Activated T-cell treated with anti-CD3 and anti-CD28 coated beads, Interleukin-2, amount 50 U/mL, for 24 hours (primary cell): Measurements from ENCODE around the gene CGB1.
"Not testable (repeated sequence)": the region's sequence is repeated elsewhere in the genome, so short reads cannot be mapped to it uniquely, and the experiment has no call there.

ENCODE experiments used
- DNase-seq: peaks from one replicate; pipeline ENCODE4 v3.0.0-alpha.2; 2020
- H3K27ac Mint-ChIP-seq: 2 replicates; pipeline ENCODE4 v1.8.0; 2020; ENCODE audit warnings: mild to moderate bottlenecking, mixed read lengths
- H3K27me3 Mint-ChIP-seq: 2 replicates; pipeline ENCODE4 v1.8.0; 2020; ENCODE audit warnings: mixed read lengths
- H3K36me3 Mint-ChIP-seq: 2 replicates; pipeline ENCODE4 v1.8.0; 2020; ENCODE audit warnings: low read depth, mixed read lengths
- H3K4me1 Mint-ChIP-seq: 2 replicates; pipeline ENCODE4 v1.8.0; 2020; ENCODE audit warnings: low read depth, mixed read lengths
- H3K4me3 Mint-ChIP-seq: 2 replicates; pipeline ENCODE4 v1.8.0; 2020; ENCODE audit warnings: mild to moderate bottlenecking, moderate library complexity, mixed read lengths
- H3K9me3 Mint-ChIP-seq: 2 replicates; pipeline ENCODE4 v1.8.0; 2020; ENCODE audit warnings: mixed read lengths

The CGB1 gene

GRCh38 chr19:49036815-49037214 is at the start of gene CGB1:
CGB1 (minus strand) TSS chr19:49036895; CDS start chr19:49036711, 184 bp downstream.
- not testable (repeated sequence) for H3K27me3 Mint-ChIP-seq, H3K36me3 Mint-ChIP-seq, H3K27ac Mint-ChIP-seq, H3K4me3 Mint-ChIP-seq, H3K4me1 Mint-ChIP-seq, H3K9me3 Mint-ChIP-seq
- DNase-seq = peak; percentile 69

GRCh38 chr19:49086296-49086695 is 49.6 kb upstream of the CGB1 start:
- Mint-ChIP-seq H3K27me3 (no peaks in the 10 kb centered on the region), H3K27ac (peak overlapping the region; percentile 98), H3K9me3 (no peaks in the 10 kb centered on the region), H3K4me3 (peak overlapping the region; percentile 98), H3K4me1 (peaks cover 39% of the 10 kb centered on the region), H3K36me3 (peaks cover 59% of the 10 kb centered on the region)
- no peak for DNase-seq

- Mint-ChIP-seq H3K4me3 (peak overlapping the region; percentile 98), H3K4me1 (peaks cover 36% of the 10 kb centered on the region), H3K36me3 (peaks cover 55% of the 10 kb centered on the region), H3K9me3 (no peaks in the 10 kb centered on the region), H3K27me3 (no peaks in the 10 kb centered on the region), H3K27ac (peak overlapping the region; percentile 98)
- DNase-seq = no peak
Measured at GRCh38 chr19:49085868-49086232, 49.2 kb upstream of the CGB1 start.

- H3K4me3 Mint-ChIP-seq = peak within 1 kb of the TSS; percentile 98
- peaks cover 49% of the 10 kb centered on the region for H3K36me3 Mint-ChIP-seq
- DNase-seq = peak; percentile 99
- no peaks in the 10 kb centered on the region for H3K9me3 Mint-ChIP-seq
- no peaks in the 10 kb centered on the region for H3K27me3 Mint-ChIP-seq
- H3K27ac Mint-ChIP-seq = peak within 1 kb of the TSS; percentile 98
- H3K4me1 Mint-ChIP-seq = peaks cover 30% of the 10 kb centered on the region
Measured at GRCh38 chr19:49085020-49085867, 48.5 kb upstream of the CGB1 start, which contains the start of gene SNRNP70. SNRNP70 (plus strand) TSS chr19:49085451; CDS start chr19:49086415, 964 bp downstream.

- Mint-ChIP-seq H3K27me3 (no peaks in the 10 kb centered on the region), H3K4me3 (peak overlapping the region; percentile 98), H3K4me1 (peaks cover 28% of the 10 kb centered on the region), H3K36me3 (peaks cover 40% of the 10 kb centered on the region), H3K27ac (peak overlapping the region; percentile 98), H3K9me3 (no peaks in the 10 kb centered on the region)
- no peak for DNase-seq
Measured at GRCh38 chr19:49084206-49085019, 47.7 kb upstream of the CGB1 start.

- Mint-ChIP-seq H3K27ac (no peak overlapping the region), H3K4me3 (no peak overlapping the region), H3K27me3 (peaks cover 7% of the 10 kb centered on the region), H3K36me3 (peaks cover 12% of the 10 kb centered on the region), H3K4me1 (peaks cover 9% of the 10 kb centered on the region), H3K9me3 (no peaks in the 10 kb centered on the region)
- DNase-seq = no peak
Measured at GRCh38 chr19:49081273-49081672, 44.6 kb upstream of the CGB1 start.

GRCh38 chr19:49080392-49080791 is 43.7 kb upstream of the CGB1 start:
- Mint-ChIP-seq H3K4me3 (no peak overlapping the region), H3K4me1 (peaks cover 8% of the 10 kb centered on the region)

GRCh38 chr19:49074869-49075268 is 38.2 kb upstream of the CGB1 start:
- not testable (repeated sequence) for H3K9me3 Mint-ChIP-seq, H3K4me1 Mint-ChIP-seq, H3K36me3 Mint-ChIP-seq, DNase-seq, H3K4me3 Mint-ChIP-seq, H3K27ac Mint-ChIP-seq
- H3K27me3 Mint-ChIP-seq = peaks cover 61% of the 10 kb centered on the region

More at GRCh38 chr19:49080392-49080791, 43.7 kb upstream of the CGB1 start:
- Mint-ChIP-seq H3K36me3 (peaks cover 3% of the 10 kb centered on the region), H3K27ac (no peak overlapping the region), H3K27me3 (peaks cover 16% of the 10 kb centered on the region), H3K9me3 (no peaks in the 10 kb centered on the region)
- DNase-seq = no peak

GRCh38 chr19:49073514-49074378 is 37.1 kb upstream of the CGB1 start:
- H3K9me3 Mint-ChIP-seq = peaks cover 2% of the 10 kb centered on the region
- no peak for DNase-seq
- H3K27me3 Mint-ChIP-seq = peaks cover 72% of the 10 kb centered on the region
- no peak overlapping the region for H3K4me3 Mint-ChIP-seq
- H3K36me3 Mint-ChIP-seq = no peaks in the 10 kb centered on the region
- H3K4me1 Mint-ChIP-seq = peaks cover 8% of the 10 kb centered on the region
- H3K27ac Mint-ChIP-seq = no peak overlapping the region

- Mint-ChIP-seq H3K9me3 (peaks cover 2% of the 10 kb centered on the region), H3K4me3 (no peak overlapping the region), H3K27ac (no peak overlapping the region), H3K4me1 (peaks cover 8% of the 10 kb centered on the region), H3K36me3 (no peaks in the 10 kb centered on the region), H3K27me3 (peaks cover 76% of the 10 kb centered on the region)
- DNase-seq = peak; percentile 49
Measured at GRCh38 chr19:49071860-49072547, 35.3 kb upstream of the CGB1 start.

GRCh38 chr19:49070416-49070815 is 33.7 kb upstream of the CGB1 start:
- Mint-ChIP-seq H3K27ac (no peak overlapping the region), H3K4me1 (peaks cover 8% of the 10 kb centered on the region), H3K36me3 (no peaks in the 10 kb centered on the region), H3K9me3 (peaks cover 2% of the 10 kb centered on the region), H3K4me3 (no peak overlapping the region), H3K27me3 (peaks cover 82% of the 10 kb centered on the region)
- no peak for DNase-seq

GRCh38 chr19:49069026-49069425 is 32.3 kb upstream of the CGB1 start:
- H3K4me1 Mint-ChIP-seq = peaks cover 8% of the 10 kb centered on the region
- no peak for DNase-seq
- H3K27ac Mint-ChIP-seq = no peak overlapping the region
- H3K36me3 Mint-ChIP-seq = no peaks in the 10 kb centered on the region
- peaks cover 82% of the 10 kb centered on the region for H3K27me3 Mint-ChIP-seq
- no peak overlapping the region for H3K4me3 Mint-ChIP-seq
- peaks cover 2% of the 10 kb centered on the region for H3K9me3 Mint-ChIP-seq

GRCh38 chr19:49067554-49067953 is 30.9 kb upstream of the CGB1 start:
- Mint-ChIP-seq H3K4me3 (no peak overlapping the region), H3K27me3 (peaks cover 76% of the 10 kb centered on the region), H3K4me1 (no peaks in the 10 kb centered on the region), H3K36me3 (no peaks in the 10 kb centered on the region), H3K27ac (no peak overlapping the region), H3K9me3 (peaks cover 2% of the 10 kb centered on the region)
- no peak for DNase-seq
